ENCODE results near the gene SEC24B.
"Not testable (repeated sequence)": the region's sequence is repeated elsewhere in the genome, so short reads cannot be mapped to it uniquely, and the experiment has no call there.

The SEC24B gene

DNA sequence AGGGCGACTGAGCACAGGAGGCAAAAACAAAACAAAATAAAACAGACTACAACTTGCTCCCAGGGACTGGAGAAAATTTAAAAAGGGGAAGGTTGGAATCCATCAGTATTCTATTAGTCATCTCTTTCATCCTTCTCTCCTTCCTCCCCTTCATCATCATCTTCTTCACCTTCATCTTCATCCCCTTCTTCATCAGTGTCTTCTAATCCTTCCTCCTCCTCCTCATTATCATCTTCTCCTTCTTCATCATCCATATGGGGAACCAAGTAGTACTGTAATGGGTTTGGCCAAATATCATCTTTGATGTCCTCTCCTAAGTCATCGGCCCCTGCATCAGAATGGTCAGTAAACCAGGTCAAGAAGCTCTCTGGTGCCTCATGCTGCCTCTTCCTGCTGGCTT is 119.5 kb downstream of the SEC24B start:
- Histone ChIP-seq H3K14ac (ENCODE audit: low read length) (no peak overlapping the region), H4K91ac (ENCODE audit: low read depth, low read length, poor library complexity) (no peak overlapping the region), H3K23ac (ENCODE audit: low read depth, low read length, poor library complexity) (no peak overlapping the region), H3K9me3 (replicated peaks in 1 of 2; ENCODE audit: control insufficient read depth in 2 of 2, insufficient read depth in 1 of 2, low read depth in 1 of 2, low read length in 2 of 2) (peaks cover under 1 to 2% of the 10 kb centered on the region in 2 donors), H3K18ac (ENCODE audit: low read length) (no peak overlapping the region), H2BK12ac (ENCODE audit: low read length) (no peak overlapping the region), H3K4ac (ENCODE audit: low read length) (no peak overlapping the region), H2AK5ac (ENCODE audit: low read depth, low read length) (no peak overlapping the region), H2AFZ (ENCODE audit: low read length) (no peak overlapping the region), H3K27me3 (ENCODE audit: control insufficient read depth in 3 of 3, insufficient read depth in 3 of 3, low read depth in 1 of 3, low read length in 3 of 3) (peaks cover 0 to 2% (median 0%) of the 10 kb centered on the region in 3 experiments), H3K4me3 (ENCODE audit: low read length in 2 of 2) (no peak overlapping the region), H3K27ac (replicated peaks; ENCODE audit: low read length) (no peak overlapping the region), H2BK15ac (ENCODE audit: low read length) (no peak overlapping the region), H3K36me3 (replicated peaks in 1 of 2; ENCODE audit: control insufficient read depth in 2 of 2, insufficient read depth in 2 of 2, low read length in 2 of 2) (no peaks in the 10 kb centered on the region), H3K9ac (ENCODE audit: low read depth, low read length, poor library complexity) (no peak overlapping the region), H3K4me2 (ENCODE audit: insufficient read depth, low read length, poor library complexity, severe bottlenecking) (no peak overlapping the region), H2BK5ac (ENCODE audit: low read length) (no peak overlapping the region), H3K4me1 (ENCODE audit: control insufficient read depth in 2 of 2, insufficient read depth in 1 of 2, low read depth in 1 of 2, low read length in 2 of 2) (no peaks in the 10 kb centered on the region), H3K79me1 (ENCODE audit: low read depth, low read length) (no peaks in the 10 kb centered on the region), H2BK120ac (ENCODE audit: low read depth, low read length) (no peak overlapping the region), H4K8ac (ENCODE audit: low read depth, low read length) (no peak overlapping the region)
- no CpG with 5 or more reads among the region's 2 CpGs for WGBS, 2 donors (ENCODE audit: extremely low coverage in 2 of 2, insufficient read length in 2 of 2, insufficient replicate concordance in 1 of 2)
- DNase-seq (ENCODE audit: low spot score): no peak

GRCh38 chr4:109554971-109555370 is 121.4 kb downstream of the SEC24B start:
- H3K9ac ChIP-seq (ENCODE audit: low read depth, low read length, poor library complexity): no peak overlapping the region
- H3K4me1 ChIP-seq (ENCODE audit: control insufficient read depth in 2 of 2, insufficient read depth in 1 of 2, low read depth in 1 of 2, low read length in 2 of 2): no peaks in the 10 kb centered on the region
- no peak overlapping the region for H3K23ac ChIP-seq (ENCODE audit: low read depth, low read length, poor library complexity)
- H2BK12ac ChIP-seq (ENCODE audit: low read length): no peak overlapping the region
- no peak overlapping the region for H2AK5ac ChIP-seq (ENCODE audit: low read depth, low read length)
- H3K27ac ChIP-seq (replicated peaks; ENCODE audit: low read length): no peak overlapping the region
- H2BK5ac ChIP-seq (ENCODE audit: low read length): no peak overlapping the region
- H4K91ac ChIP-seq (ENCODE audit: low read depth, low read length, poor library complexity): no peak overlapping the region
- H3K4me2 ChIP-seq (ENCODE audit: insufficient read depth, low read length, poor library complexity, severe bottlenecking): no peak overlapping the region
- no peaks in the 10 kb centered on the region for H3K36me3 ChIP-seq (replicated peaks in 1 of 2; ENCODE audit: control insufficient read depth in 2 of 2, insufficient read depth in 2 of 2, low read length in 2 of 2)
- no CpG with 5 or more reads among the region's 3 CpGs for WGBS, 2 donors (ENCODE audit: extremely low coverage in 2 of 2, insufficient read length in 2 of 2, insufficient replicate concordance in 1 of 2)
- no peak overlapping the region for H2BK15ac ChIP-seq (ENCODE audit: low read length)
- H2AFZ ChIP-seq (ENCODE audit: low read length): no peak overlapping the region
- no peaks in the 10 kb centered on the region for H3K79me1 ChIP-seq (ENCODE audit: low read depth, low read length)
- H2BK120ac ChIP-seq (ENCODE audit: low read depth, low read length): no peak overlapping the region
- H3K18ac ChIP-seq (ENCODE audit: low read length): no peak overlapping the region
- peaks cover 0 to 2% (median 0%) of the 10 kb centered on the region in 3 experiments for H3K27me3 ChIP-seq (ENCODE audit: control insufficient read depth in 3 of 3, insufficient read depth in 3 of 3, low read depth in 1 of 3, low read length in 3 of 3)
- H3K4me3 ChIP-seq (ENCODE audit: low read length in 2 of 2): no peak overlapping the region
- no peak overlapping the region for H3K4ac ChIP-seq (ENCODE audit: low read length)
- no peak overlapping the region for H3K14ac ChIP-seq (ENCODE audit: low read length)
- peaks cover 2% of the 10 kb centered on the region in 2 donors for H3K9me3 ChIP-seq (replicated peaks in 1 of 2; ENCODE audit: control insufficient read depth in 2 of 2, insufficient read depth in 1 of 2, low read depth in 1 of 2, low read length in 2 of 2)
- H4K8ac ChIP-seq (ENCODE audit: low read depth, low read length): no peak overlapping the region
- no peak for DNase-seq (ENCODE audit: low spot score)

DNA sequence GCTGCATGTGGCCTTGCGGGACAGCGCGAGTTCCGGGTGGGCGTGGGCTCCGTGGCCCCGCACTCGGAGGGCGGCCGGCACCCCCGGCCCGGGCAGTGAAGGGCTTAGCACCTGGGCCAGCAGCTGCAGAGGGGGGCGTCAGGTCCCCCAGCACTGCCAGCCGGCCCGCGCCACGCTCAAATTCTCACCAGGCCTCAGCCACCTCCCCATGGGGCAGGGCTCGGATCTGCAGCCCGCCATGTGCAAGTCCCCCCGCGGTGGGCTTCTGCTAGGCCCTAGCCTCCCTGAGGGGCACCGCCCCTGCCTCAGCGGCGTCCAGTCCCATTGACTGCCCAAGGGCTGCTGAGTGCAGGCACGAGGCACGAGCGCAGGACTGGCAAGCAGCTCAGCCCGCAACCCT is 123.8 kb downstream of the SEC24B start:
- no peak overlapping the region for H3K4me2 ChIP-seq (ENCODE audit: insufficient read depth, low read length, poor library complexity, severe bottlenecking)
- no peak overlapping the region for H2AK5ac ChIP-seq (ENCODE audit: low read depth, low read length)
- H3K27me3 ChIP-seq (ENCODE audit: control insufficient read depth in 3 of 3, insufficient read depth in 3 of 3, low read depth in 1 of 3, low read length in 3 of 3): peaks cover 0 to 2% (median 0%) of the 10 kb centered on the region in 3 experiments
- no peak overlapping the region for H3K14ac ChIP-seq (ENCODE audit: low read length)
- peak overlapping the region; percentile 90 for H2BK12ac ChIP-seq (ENCODE audit: low read length)
- H3K9me3 ChIP-seq (replicated peaks in 1 of 2; ENCODE audit: control insufficient read depth in 2 of 2, insufficient read depth in 1 of 2, low read depth in 1 of 2, low read length in 2 of 2): peaks cover 2% of the 10 kb centered on the region in 2 donors
- H3K23ac ChIP-seq (ENCODE audit: low read depth, low read length, poor library complexity): no peak overlapping the region
- H3K27ac ChIP-seq (replicated peaks; ENCODE audit: low read length): no peak overlapping the region
- H4K91ac ChIP-seq (ENCODE audit: low read depth, low read length, poor library complexity): no peak overlapping the region
- H3K4me1 ChIP-seq (ENCODE audit: control insufficient read depth in 2 of 2, insufficient read depth in 1 of 2, low read depth in 1 of 2, low read length in 2 of 2): peaks cover 0 to 9% of the 10 kb centered on the region in 2 donors
- no peaks in the 10 kb centered on the region for H3K36me3 ChIP-seq (replicated peaks in 1 of 2; ENCODE audit: control insufficient read depth in 2 of 2, insufficient read depth in 2 of 2, low read length in 2 of 2)
- no peak for DNase-seq (ENCODE audit: low spot score)
- H2AFZ ChIP-seq (ENCODE audit: low read length): no peak overlapping the region
- H2BK120ac ChIP-seq (ENCODE audit: low read depth, low read length): no peak overlapping the region
- peak overlapping the region; percentile 53 for H3K4ac ChIP-seq (ENCODE audit: low read length)
- peak overlapping the region; percentile 53 for H2BK5ac ChIP-seq (ENCODE audit: low read length)
- H3K18ac ChIP-seq (ENCODE audit: low read length): peak overlapping the region; percentile 48
- H3K4me3 ChIP-seq (ENCODE audit: low read length in 2 of 2): no peak overlapping the region
- H4K8ac ChIP-seq (ENCODE audit: low read depth, low read length): no peak overlapping the region
- WGBS, 2 donors (ENCODE audit: extremely low coverage in 2 of 2, insufficient read length in 2 of 2, insufficient replicate concordance in 1 of 2): no CpG with 5 or more reads among the region's 28 CpGs
- H3K9ac ChIP-seq (ENCODE audit: low read depth, low read length, poor library complexity): no peak overlapping the region
- H2BK15ac ChIP-seq (ENCODE audit: low read length): no peak overlapping the region
- H3K79me1 ChIP-seq (ENCODE audit: low read depth, low read length): no peaks in the 10 kb centered on the region

- H3K4me3 ChIP-seq (ENCODE audit: low read length in 2 of 2); H4K91ac ChIP-seq (ENCODE audit: low read depth, low read length, poor library complexity); H3K9ac ChIP-seq (ENCODE audit: low read depth, low read length, poor library complexity); H4K8ac ChIP-seq (ENCODE audit: low read depth, low read length); H3K9me3 ChIP-seq (replicated peaks in 1 of 2; ENCODE audit: control insufficient read depth in 2 of 2, insufficient read depth in 1 of 2, low read depth in 1 of 2, low read length in 2 of 2); H2AFZ ChIP-seq (ENCODE audit: low read length); H3K36me3 ChIP-seq (replicated peaks in 1 of 2; ENCODE audit: control insufficient read depth in 2 of 2, insufficient read depth in 2 of 2, low read length in 2 of 2); H3K23ac ChIP-seq (ENCODE audit: low read depth, low read length, poor library complexity); H3K27ac ChIP-seq (replicated peaks; ENCODE audit: low read length); H2BK120ac ChIP-seq (ENCODE audit: low read depth, low read length); DNase-seq (ENCODE audit: low spot score); H3K18ac ChIP-seq (ENCODE audit: low read length); H2AK5ac ChIP-seq (ENCODE audit: low read depth, low read length); H2BK15ac ChIP-seq (ENCODE audit: low read length); H3K4ac ChIP-seq (ENCODE audit: low read length); H3K14ac ChIP-seq (ENCODE audit: low read length); H3K4me2 ChIP-seq (ENCODE audit: insufficient read depth, low read length, poor library complexity, severe bottlenecking); H2BK5ac ChIP-seq (ENCODE audit: low read length); H3K27me3 ChIP-seq (ENCODE audit: control insufficient read depth in 3 of 3, insufficient read depth in 3 of 3, low read depth in 1 of 3, low read length in 3 of 3); H3K79me1 ChIP-seq (ENCODE audit: low read depth, low read length); H2BK12ac ChIP-seq (ENCODE audit: low read length): not testable (repeated sequence)
- WGBS, 2 donors (ENCODE audit: extremely low coverage in 2 of 2, insufficient read length in 2 of 2, insufficient replicate concordance in 1 of 2): no CpG with 5 or more reads among the region's 6 CpGs
- peaks cover 3 to 15% of the 10 kb centered on the region in 2 donors for H3K4me1 ChIP-seq (ENCODE audit: control insufficient read depth in 2 of 2, insufficient read depth in 1 of 2, low read depth in 1 of 2, low read length in 2 of 2)
These were observed 124.5 kb downstream of the SEC24B start for GRCh38 chr4:109558095-109558494.
